SK-N-SH treated with all-trans-retinoic acid at 6 μM for 48 hours (cell line): ENCODE results near the gene CYP27B1.

Experiments used
- ATAC-seq: fragments of 200-7000 bp; cut with Tn5 transposase; 3 replicates; pipeline ENCODE4 v1.9.1; 2020; ENCODE audit warnings: mild to moderate bottlenecking, moderate library complexity
- ARNTL ChIP-seq: fragments of 450-650 bp; formaldehyde crosslinking; IDR thresholded peaks from 2 replicates; pipeline ENCODE4 v1.5.0; 2020; ENCODE audit warnings: low read depth, mild to moderate bottlenecking, moderate library complexity, borderline replicate concordance
- BACH2 ChIP-seq: fragments of 250-450 bp; sonication (Bioruptor Pico); IDR thresholded peaks from 2 replicates; pipeline ENCODE4 v1.9.0; 2021; ENCODE audit warnings: mild to moderate bottlenecking, borderline replicate concordance
- CREB5 ChIP-seq: fragments of 250-450 bp; sonication (Bioruptor Pico); IDR thresholded peaks from 2 replicates; pipeline ENCODE4 v1.5.1; 2020; ENCODE audit warnings: low read depth, mild to moderate bottlenecking, moderate library complexity
- CSDC2 ChIP-seq: fragments of 250-450 bp; sonication (Bioruptor Pico); IDR thresholded peaks from 2 replicates; pipeline ENCODE4 v1.5.0; 2020; ENCODE audit warnings: mild to moderate bottlenecking, moderate library complexity
- CSRNP3 ChIP-seq: fragments of 250-450 bp; sonication (Bioruptor Pico); IDR thresholded peaks from 2 replicates; pipeline ENCODE4 v1.5.1; 2021; ENCODE audit warnings: mild to moderate bottlenecking, moderate library complexity
- ESRRG ChIP-seq: fragments of 250-450 bp; sonication (Bioruptor Pico); IDR thresholded peaks from 2 replicates; pipeline ENCODE4 v1.6.1; 2021; ENCODE audit warnings: mild to moderate bottlenecking
- ISL1 ChIP-seq: fragments of 250-450 bp; sonication (Bioruptor Pico); IDR thresholded peaks from 2 replicates; pipeline ENCODE4 v2.1.2; 2022; ENCODE audit warnings: mild to moderate bottlenecking, moderate library complexity
- OSR1 ChIP-seq: fragments of 250-450 bp; sonication (Bioruptor Pico); IDR thresholded peaks from 2 replicates; pipeline ENCODE4 v1.8.0; 2022; ENCODE audit warnings: moderate library complexity, mild to moderate bottlenecking, inconsistent platforms
- POU6F1 ChIP-seq: fragments of 250-450 bp; sonication (Bioruptor Pico); IDR thresholded peaks from 2 replicates; pipeline ENCODE4 v1.8.0; 2021; ENCODE audit warnings: low read depth, mild to moderate bottlenecking, moderate library complexity, borderline replicate concordance
- PPARA ChIP-seq: fragments of 250-450 bp; sonication (Bioruptor Pico); IDR thresholded peaks from 2 replicates; pipeline ENCODE4 v1.5.0; 2020; ENCODE audit warnings: mild to moderate bottlenecking, borderline replicate concordance
- RARB ChIP-seq: fragments of 250-450 bp; sonication (Bioruptor Pico); IDR thresholded peaks from 2 replicates; pipeline ENCODE4 v1.8.0; 2021; ENCODE audit warnings: mild to moderate bottlenecking, moderate library complexity
- SNAI2 ChIP-seq: fragments of 250-450 bp; sonication (Bioruptor Pico); IDR thresholded peaks from 2 replicates; pipeline ENCODE4 v1.5.0; 2020; ENCODE audit warnings: mild to moderate bottlenecking, moderate library complexity
- TOX ChIP-seq: fragments of 250-450 bp; sonication (Bioruptor Pico); IDR thresholded peaks from 2 replicates; pipeline ENCODE4 v1.8.0; 2021; ENCODE audit warnings: mild to moderate bottlenecking, moderate library complexity, borderline replicate concordance
- ZC3H10 ChIP-seq: fragments of 250-450 bp; sonication (Bioruptor Pico); IDR thresholded peaks from 2 replicates; pipeline ENCODE4 v1.5.1; 2021; ENCODE audit warnings: mild to moderate bottlenecking, moderate library complexity
- ZFP3 ChIP-seq: fragments of 250-450 bp; sonication (Bioruptor Pico); IDR thresholded peaks from 2 replicates; pipeline ENCODE4 v1.5.0; 2020; ENCODE audit warnings: mild to moderate bottlenecking, moderate library complexity
- ZFP30 ChIP-seq: fragments of 450-650 bp; formaldehyde crosslinking; IDR thresholded peaks from 2 replicates; pipeline ENCODE4 v1.5.0; 2022; ENCODE audit warnings: mild to moderate bottlenecking, moderate library complexity
- ZNF565 ChIP-seq: fragments of 450-650 bp; formaldehyde crosslinking; conservative IDR thresholded peaks from 2 replicates; pipeline ENCODE4 v1.5.0; 2020; ENCODE audit warnings: low read depth, mild to moderate bottlenecking, moderate library complexity
- ZNF70 ChIP-seq: fragments of 450-650 bp; formaldehyde crosslinking; IDR thresholded peaks from 2 replicates; pipeline ENCODE4 v1.5.0; 2020; ENCODE audit warnings: mild to moderate bottlenecking, moderate library complexity
- ZNF8 ChIP-seq: fragments of 450-650 bp; formaldehyde crosslinking; IDR thresholded peaks from 2 replicates; pipeline ENCODE4 v1.5.0; 2020; ENCODE audit warnings: mild to moderate bottlenecking, moderate library complexity

Gene CYP27B1

GRCh38 chr12:57758552-57759359 lies 8.1 kb downstream of the CYP27B1 start:
- no peak for ATAC-seq
- TF ChIP-seq BACH2 (CRISPR knock-in tag) = no peak
- TF ChIP-seq SNAI2 (CRISPR knock-in tag) = no peak
- no peak for TF ChIP-seq RARB
- no peak for TF ChIP-seq CREB5 (CRISPR knock-in tag)
- no peak for TF ChIP-seq CSRNP3
- TF ChIP-seq ZNF8 (CRISPR knock-in tag) = no peak
- no peak for TF ChIP-seq ZNF565 (CRISPR knock-in tag)
- TF ChIP-seq TOX (CRISPR knock-in tag) = no peak
- no peak for TF ChIP-seq PPARA
- no peak for TF ChIP-seq ARNTL
- TF ChIP-seq POU6F1 (CRISPR knock-in tag) = no peak
- TF ChIP-seq ISL1 (CRISPR knock-in tag) = no peak
- no peak for TF ChIP-seq ZFP30 (CRISPR knock-in tag)
- no peak for TF ChIP-seq CSDC2
- no peak for TF ChIP-seq ESRRG (CRISPR knock-in tag)
- TF ChIP-seq ZC3H10 (CRISPR knock-in tag) = no peak
- no peak for TF ChIP-seq ZNF70 (CRISPR knock-in tag)
- TF ChIP-seq OSR1 (CRISPR knock-in tag) = no peak
- TF ChIP-seq, all 23 proteins: peak for 0

GRCh38 chr12:57757771-57758170 lies 9.1 kb downstream of the CYP27B1 start:
- ATAC-seq = no peak
- no peak for TF ChIP-seq CREB5 (CRISPR knock-in tag)
- TF ChIP-seq ZC3H10 (CRISPR knock-in tag) = no peak

GRCh38 chr12:57756406-57757341 lies 10.2 kb downstream of the CYP27B1 start:
- TF ChIP-seq ZC3H10 (CRISPR knock-in tag) (no peak), ZFP3 (CRISPR knock-in tag) (no peak), POU6F1 (CRISPR knock-in tag) (no peak), SNAI2 (CRISPR knock-in tag) (no peak)
- ATAC-seq = no peak
